NCI-H524 treated with DMSO at 0.1 percent for 48 hours (cell line): ENCODE data around the gene SIRT2.
"Not testable (repeated sequence)": the region's sequence is repeated elsewhere in the genome, so short reads cannot be mapped to it uniquely, and the experiment has no call there.

Experiments used
- DNase-seq: peaks from one replicate; lab custom pipeline; 2025; lab: John Stamatoyannopoulos, UW

The SIRT2 gene

GRCh38 chr19:38843175-38843758, 56.2 kb downstream of the SIRT2 start:
- no peak for DNase-seq

GRCh38 chr19:38842439-38843174, 56.8 kb downstream of the SIRT2 start:
- DNase-seq = no peak

- no peak for DNase-seq
These were observed 57.5 kb downstream of the SIRT2 start for GRCh38 chr19:38841787-38842438.

- no peak for DNase-seq
These were observed 58.1 kb downstream of the SIRT2 start for GRCh38 chr19:38841180-38841766.

DNA sequence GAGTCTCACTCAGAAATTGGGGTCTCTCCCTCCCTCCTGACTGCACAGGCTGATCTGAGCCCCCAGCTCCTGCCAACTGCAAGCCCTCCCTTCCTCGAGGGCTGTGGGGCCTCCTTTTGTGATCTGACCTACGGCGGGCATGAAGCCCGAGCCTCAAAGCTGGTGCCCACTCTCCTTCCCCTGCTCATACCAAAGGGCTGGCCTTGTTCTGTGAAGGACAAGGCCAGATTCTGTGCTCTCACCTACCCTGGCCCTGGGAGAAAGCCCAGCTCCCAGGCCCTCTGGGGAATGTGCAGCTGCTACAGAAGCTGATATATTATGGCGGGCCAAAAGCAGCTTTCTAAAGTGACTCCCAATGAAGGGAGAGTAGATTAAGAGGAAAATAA, 58.8 kb downstream of the SIRT2 start:
- no peak for DNase-seq

DNA sequence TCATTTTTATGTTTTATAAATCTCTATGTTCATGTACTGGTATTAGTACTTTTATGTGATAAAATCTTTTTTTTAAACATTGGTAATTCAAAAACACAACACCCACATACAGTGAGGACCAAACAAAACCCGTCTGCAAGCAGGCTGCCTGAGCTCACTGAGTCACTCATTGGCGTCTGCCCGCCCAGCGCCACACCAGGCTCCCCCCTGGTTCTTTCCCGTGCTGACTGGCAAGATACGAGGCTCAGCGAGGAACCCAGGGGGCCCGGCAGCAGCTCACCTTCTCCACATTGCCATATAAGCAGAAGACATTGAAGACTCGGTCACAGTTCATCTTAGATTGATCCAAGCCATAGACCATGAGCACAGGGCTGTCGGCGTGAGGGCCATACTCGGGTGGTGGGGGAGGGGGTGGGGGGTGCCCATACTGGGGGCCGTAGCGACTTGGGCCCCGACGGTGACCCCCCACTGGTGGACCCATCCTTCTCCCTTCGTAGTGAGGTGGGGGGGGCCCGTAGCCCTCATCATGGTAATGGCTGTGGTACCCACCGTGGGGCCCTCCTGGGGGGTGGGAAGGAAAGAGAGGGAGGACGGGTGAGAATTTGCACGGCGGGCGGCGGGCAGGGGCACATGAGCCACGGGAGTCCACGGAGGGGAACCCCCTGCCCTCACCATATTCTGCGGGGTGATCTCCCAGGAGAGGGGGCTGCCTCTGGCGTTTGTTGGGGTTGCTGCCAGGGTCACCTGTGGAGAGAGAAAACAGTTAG, 59.4 kb downstream of the SIRT2 start:
- DNase-seq = no peak

DNA sequence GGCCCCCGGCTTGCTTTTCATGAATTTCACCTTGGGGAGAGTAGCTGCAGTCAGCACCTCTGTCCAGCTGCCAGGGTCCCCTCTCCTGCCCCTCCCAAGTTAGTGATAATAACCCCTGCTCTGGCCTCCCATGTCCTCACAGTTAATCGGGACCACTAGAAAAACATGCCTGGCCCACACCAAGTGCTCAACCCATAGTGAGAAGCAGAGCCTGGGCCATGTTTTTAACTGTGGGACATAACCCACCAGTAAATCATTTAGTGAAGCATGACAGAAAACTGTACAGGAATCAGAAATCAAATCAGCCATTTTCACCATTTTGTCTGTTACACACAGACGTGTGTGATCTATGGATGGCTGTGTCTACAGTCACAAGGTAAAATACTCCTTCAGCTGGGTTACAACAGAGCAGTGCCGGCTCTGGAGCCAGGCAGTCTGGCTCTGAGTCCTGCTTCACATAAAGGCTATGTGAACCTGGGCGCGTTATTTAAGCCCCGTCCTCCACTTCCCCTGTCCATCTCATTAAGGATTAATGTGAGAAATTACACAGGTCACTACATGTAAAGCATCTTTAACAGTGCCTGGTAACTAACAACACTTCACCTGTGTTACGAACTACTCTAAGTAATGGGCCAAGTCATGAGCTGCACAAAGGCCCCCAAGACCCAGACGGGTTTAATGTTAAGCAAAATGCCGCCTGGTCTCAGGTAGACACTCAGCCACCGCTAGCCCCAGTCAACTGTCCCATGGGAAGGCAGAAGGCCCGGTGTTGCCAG, 60.2 kb downstream of the SIRT2 start:
- no peak for DNase-seq

DNA sequence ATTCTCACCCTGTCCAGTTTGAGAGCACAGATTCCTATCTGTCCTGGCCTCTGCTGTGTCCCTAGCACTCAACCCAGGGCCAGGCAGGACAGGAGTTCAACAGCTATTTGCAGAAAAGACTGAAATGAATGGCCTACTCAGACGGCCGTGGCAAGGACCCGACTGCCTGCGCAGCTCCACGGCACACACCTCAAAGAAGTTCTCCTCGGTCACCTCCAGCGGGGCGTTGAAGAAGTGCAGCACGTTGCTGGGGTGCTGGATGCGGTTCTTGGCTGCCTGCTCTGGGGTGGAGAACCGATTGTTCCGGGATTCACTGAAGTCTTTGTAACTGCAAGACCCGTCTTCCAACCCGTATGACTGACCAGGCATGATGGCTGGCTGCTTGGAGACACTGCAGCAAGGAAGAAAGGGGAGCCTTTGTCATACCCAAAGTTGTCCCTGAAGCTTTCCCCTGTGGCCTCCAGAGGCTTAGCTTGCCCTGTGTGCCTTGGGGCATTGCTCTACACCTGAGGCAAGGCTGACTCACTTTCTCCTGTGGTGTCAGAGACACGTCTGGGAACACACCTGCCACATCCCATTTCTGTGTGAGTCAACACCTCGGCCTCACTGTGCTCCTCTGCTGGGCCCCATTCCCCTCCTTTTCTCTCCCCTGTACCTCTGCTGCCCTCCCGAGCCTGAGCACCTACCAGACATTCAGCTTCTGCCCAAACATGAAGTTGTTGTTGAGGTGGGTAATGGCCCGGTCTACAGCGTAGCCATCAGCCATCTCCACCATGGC, 61.0 kb downstream of the SIRT2 start:
- DNase-seq = no peak

DNA sequence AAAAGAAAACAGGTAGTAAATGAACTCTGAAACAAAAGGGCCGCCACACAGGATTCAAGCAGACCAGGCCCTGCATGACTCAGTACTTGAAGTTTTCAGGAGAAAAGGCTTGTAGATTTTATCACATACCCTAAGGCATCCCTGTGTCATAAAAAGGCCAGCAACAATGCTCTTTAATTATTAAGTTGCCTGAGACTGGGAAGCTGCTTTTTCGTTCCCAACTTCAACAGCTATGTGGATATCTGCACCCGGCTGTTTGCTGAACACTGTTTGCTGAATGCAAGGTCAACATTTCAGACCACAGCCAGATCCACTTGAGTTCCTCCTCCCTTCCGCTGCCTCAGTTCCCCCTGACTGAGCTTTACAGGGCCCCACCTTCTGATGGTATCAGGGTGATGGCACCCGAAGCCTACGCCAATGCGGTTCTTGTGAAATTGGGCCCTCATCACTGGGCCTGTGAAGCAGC, 61.7 kb downstream of the SIRT2 start:
- DNase-seq = no peak

- no peak for DNase-seq
These were observed 62.3 kb downstream of the SIRT2 start for GRCh38 chr19:38836983-38837626.

- DNase-seq = no peak
These were observed 63.0 kb downstream of the SIRT2 start for GRCh38 chr19:38836159-38836982.

GRCh38 chr19:38834590-38834989, 64.8 kb downstream of the SIRT2 start:
- no peak for DNase-seq

DNA sequence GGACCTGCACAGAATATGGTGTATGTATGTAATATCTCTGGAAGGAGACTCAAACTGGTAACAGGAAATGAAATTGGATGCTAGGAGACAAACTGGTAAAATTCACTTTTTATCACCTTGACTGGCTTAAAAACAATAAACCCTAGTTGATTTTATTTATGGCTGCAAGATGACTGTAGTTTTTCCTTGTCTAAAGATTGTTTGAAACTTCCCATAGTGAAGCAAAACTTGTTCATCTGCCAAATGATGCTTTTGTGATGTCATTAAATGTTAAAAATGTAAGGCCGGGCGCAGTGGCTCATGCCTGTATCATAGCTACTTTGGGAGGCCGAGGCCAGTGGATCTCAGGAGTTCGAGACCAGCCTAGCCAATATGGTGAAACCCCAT, 65.3 kb downstream of the SIRT2 start:
- DNase-seq = no peak

DNA sequence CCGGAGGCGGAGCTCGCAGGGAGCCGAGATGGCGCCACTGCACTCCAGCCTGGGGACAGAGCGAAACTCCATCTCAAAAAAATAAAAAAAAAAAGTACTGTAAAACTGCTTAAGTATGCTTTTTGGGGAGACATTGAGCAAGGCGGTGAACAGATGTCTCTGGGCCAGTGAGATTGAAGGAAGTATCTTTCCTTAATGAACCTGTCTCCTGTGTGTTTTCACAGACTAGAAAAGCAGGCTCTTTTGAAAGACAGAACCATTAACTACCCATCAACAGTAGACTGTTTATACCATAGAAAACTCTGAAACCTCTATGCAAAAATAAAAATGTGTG, 66.4 kb downstream of the SIRT2 start:
- no peak for DNase-seq

- DNase-seq = no peak
These were observed 68.2 kb downstream of the SIRT2 start for GRCh38 chr19:38831142-38831605.

GRCh38 chr19:38830039-38830733, 69.2 kb downstream of the SIRT2 start:
- DNase-seq = no peak

GRCh38 chr19:38829203-38829602, 70.2 kb downstream of the SIRT2 start:
- not testable (repeated sequence) for DNase-seq
